ENCODE results near the gene TMEM183A. TPM values are rescaled to one million over a fixed set of nuclear protein-coding genes. Genes with fewer than 3 reads are reported as not detected.
"Not testable (repeated sequence)": the region's sequence is repeated elsewhere in the genome, so short reads cannot be mapped to it uniquely, and the experiment has no call there.

Gene TMEM183A
- total RNA-seq, 6 experiments from 2014 or later = 21.4 to 38.1 (median 31.0) TPM

DNA sequence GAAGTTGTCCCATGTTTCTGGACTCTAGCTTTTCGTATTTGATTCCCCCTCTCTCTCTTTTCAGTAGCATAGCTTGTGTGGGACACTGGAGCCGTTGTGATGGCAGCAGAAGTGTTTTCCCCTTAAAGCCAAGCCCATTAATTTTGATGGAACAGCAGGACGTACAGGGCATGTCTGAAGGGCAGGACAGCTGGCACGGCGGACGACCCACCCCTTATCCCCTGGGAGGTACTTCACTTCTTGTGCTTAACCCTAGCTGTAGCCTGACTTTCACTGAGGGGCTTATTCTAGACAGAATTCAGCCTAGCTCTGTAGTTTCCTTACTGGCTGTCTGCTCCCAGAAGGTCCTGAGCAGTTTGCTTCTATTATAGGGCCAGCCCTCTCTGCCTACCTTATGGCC, 10.5 kb downstream of the TMEM183A start:
- Histone ChIP-seq H3K36me3 (peaks cover 13 to 100% (median 47%) of the 10 kb centered on the region in 4 donors), H3K4me3 (no peak overlapping the region), H3K27ac (no peak overlapping the region), H3K9me3 (no peaks in the 10 kb centered on the region), H3K27me3 (no peaks in the 10 kb centered on the region), H3K4me1 (no peaks in the 10 kb centered on the region)
- WGBS (ENCODE audit: insufficient coverage, low coverage, low lambda C conversion rate, missing lambda C conversion rate) = 83% methylated on average over 5 of the region's 6 CpGs
- ATAC-seq (no peak), DNase-seq (no peak)
- intact Hi-C loops (cut with DNase I) = no loop called here
- TF ChIP-seq, protein P1, sequence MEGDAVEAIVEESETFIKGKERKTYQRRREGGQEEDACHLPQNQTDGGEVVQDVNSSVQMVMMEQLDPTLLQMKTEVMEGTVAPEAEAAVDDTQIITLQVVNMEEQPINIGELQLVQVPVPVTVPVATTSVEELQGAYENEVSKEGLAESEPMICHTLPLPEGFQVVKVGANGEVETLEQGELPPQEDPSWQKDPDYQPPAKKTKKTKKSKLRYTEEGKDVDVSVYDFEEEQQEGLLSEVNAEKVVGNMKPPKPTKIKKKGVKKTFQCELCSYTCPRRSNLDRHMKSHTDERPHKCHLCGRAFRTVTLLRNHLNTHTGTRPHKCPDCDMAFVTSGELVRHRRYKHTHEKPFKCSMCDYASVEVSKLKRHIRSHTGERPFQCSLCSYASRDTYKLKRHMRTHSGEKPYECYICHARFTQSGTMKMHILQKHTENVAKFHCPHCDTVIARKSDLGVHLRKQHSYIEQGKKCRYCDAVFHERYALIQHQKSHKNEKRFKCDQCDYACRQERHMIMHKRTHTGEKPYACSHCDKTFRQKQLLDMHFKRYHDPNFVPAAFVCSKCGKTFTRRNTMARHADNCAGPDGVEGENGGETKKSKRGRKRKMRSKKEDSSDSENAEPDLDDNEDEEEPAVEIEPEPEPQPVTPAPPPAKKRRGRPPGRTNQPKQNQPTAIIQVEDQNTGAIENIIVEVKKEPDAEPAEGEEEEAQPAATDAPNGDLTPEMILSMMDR (IDR thresholded peaks at IDR 0.05) = no peak
- no peak for TF ChIP-seq POLR2A (IDR thresholded peaks at IDR 0.05)

DNA sequence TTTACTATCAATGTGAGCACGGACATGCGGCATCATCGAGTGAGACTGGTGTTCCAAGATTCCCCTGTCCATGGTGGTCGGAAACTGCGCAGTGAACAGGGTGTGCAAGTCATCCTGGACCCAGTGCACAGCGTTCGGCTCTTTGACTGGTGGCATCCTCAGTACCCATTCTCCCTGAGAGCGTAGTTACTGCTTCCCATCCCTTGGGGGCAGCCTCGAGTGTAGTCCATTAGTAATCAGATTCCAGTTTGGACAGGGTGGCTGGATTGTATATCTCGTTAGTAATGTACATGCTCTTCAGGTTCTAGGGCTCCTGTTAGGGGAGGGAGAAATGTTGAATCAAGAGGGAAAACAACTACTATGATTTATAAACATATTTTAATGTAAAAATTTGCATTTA, 15.7 kb downstream of the TMEM183A start:
- intact Hi-C loops (cut with DNase I); H3K4me3 ChIP-seq; DNase-seq; H3K27me3 ChIP-seq; H3K9me3 ChIP-seq; H3K27ac ChIP-seq; H3K4me1 ChIP-seq: not testable (repeated sequence)
- H3K36me3 ChIP-seq = peaks cover 11 to 59% (median 31%) of the 10 kb centered on the region in 4 donors
- 100% methylated on average over 3 of the region's 10 CpGs for WGBS (ENCODE audit: insufficient coverage, low coverage, low lambda C conversion rate, missing lambda C conversion rate)
- ATAC-seq = peak; percentile 42 to 68 (median 54)

DNA sequence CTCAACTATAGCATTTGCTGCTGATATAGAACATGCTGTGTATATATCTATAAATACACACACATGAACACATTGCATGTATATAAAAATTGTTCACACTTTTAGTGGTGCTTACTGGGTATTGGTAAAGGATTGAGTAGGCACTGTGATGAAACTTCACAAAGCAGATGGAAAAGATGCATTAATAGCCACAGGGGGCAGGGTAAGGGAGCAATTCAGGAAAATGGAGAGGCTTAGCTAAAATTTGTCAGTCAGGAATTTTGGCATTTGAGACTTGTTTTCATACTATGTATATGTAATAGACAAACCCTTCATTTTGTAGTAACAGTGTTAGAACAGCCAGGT, 18.5 kb downstream of the TMEM183A start:
- intact Hi-C loops (cut with DNase I) = no loop called here

DNA sequence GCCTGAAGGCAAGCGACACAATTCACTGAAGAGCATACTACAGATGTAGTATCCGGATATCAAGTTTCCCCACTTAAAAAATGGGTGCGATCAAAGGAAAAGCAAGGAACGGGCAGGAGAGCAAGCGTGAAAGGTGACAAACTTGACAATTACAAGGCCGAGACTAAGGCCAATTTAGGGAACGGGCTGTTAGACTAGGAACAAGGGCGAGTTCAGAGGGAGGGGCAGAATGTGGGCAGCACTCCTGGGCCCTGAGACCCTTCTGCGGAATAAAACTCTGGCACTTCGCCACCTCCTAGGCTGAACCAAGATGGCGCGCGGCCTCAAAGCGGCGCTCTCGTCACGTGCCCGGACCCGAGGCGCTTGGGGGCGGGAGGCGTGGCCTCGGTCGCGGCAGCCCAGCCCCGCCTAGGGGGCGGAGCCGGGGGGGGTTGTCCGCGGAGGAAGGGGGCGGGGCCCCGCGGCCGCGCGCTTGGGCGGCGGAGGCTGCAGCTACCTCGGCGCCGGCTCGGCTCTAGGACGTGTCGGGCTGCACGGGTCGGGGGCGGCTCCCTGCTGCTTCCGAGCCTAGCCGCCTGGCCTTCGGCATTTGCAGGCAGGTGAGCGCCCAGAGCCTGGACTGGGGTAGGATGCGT, 19.0 kb downstream of the TMEM183A start, which contains the start of gene PPFIA4:
PPFIA4 (plus strand) TSS at position 461 of the 635 bp plus-strand sequence. CDS start 12,518 bp downstream, outside the sequence.
- H3K4me1 ChIP-seq = peaks cover 0 to 5% (median 2%) of the 10 kb centered on the region in 4 donors
- TF ChIP-seq, protein P1 (IDR thresholded peaks at IDR 0.05) = peak in 1 of 4 donors; percentile 13
- TF ChIP-seq POLR2A (IDR thresholded peaks at IDR 0.05) = no peak
- H3K36me3 ChIP-seq = peaks cover 0 to 26% (median 11%) of the 10 kb centered on the region in 4 donors
- 30% methylated on average over 19 of the region's 52 CpGs for WGBS (ENCODE audit: insufficient coverage, low coverage, low lambda C conversion rate, missing lambda C conversion rate)
- H3K4me3 ChIP-seq = peak within 1 kb of the TSS; percentile 43 to 53 (median 49)
- intact Hi-C loops (cut with DNase I) = no loop called here
- peak; percentile 88 to 90 (median 89) for DNase-seq
- ATAC-seq = peak; percentile 94 to 98 (median 96)
- no peaks in the 10 kb centered on the region for H3K27me3 ChIP-seq
- no peaks in the 10 kb centered on the region for H3K9me3 ChIP-seq
- H3K27ac ChIP-seq = peak within 1 kb of the TSS in 1 of 3 donors; percentile 39

More for the DNA sequence above, 18.5 kb downstream of the TMEM183A start:
- Histone ChIP-seq H3K27ac (peak overlapping the region in 1 of 3 donors; percentile 39), H3K4me1 (peaks cover 0 to 5% (median 2%) of the 10 kb centered on the region in 4 donors), H3K4me3 (peak overlapping the region in 2 of 3 donors; percentile 43 to 53), H3K27me3 (no peaks in the 10 kb centered on the region), H3K9me3 (no peaks in the 10 kb centered on the region), H3K36me3 (peaks cover 0 to 31% (median 13%) of the 10 kb centered on the region in 4 donors)
- DNase-seq (no peak), ATAC-seq (no peak)
- no peak for TF ChIP-seq POLR2A (IDR thresholded peaks at IDR 0.05)
- TF ChIP-seq, protein P1 (IDR thresholded peaks at IDR 0.05) = no peak
